Measurements from ENCODE around the gene CINP.
"Not testable (repeated sequence)": the region's sequence is repeated elsewhere in the genome, so short reads cannot be mapped to it uniquely, and the experiment has no call there.

Gene CINP

GRCh38 chr14:102352213-102352612 is 10.5 kb downstream of the CINP start:
- no peak for DNase-seq

GRCh38 chr14:102351593-102351992 is 11.1 kb downstream of the CINP start:
- not testable (repeated sequence) for DNase-seq

GRCh38 chr14:102351023-102351422 is 11.7 kb downstream of the CINP start:
- no peak for DNase-seq

GRCh38 chr14:102348376-102348775 is 14.3 kb downstream of the CINP start:
- DNase-seq, result no peak

GRCh38 chr14:102346645-102347044 is 16.0 kb downstream of the CINP start:
- DNase-seq, result no peak

- DNase-seq, result no peak
Measured at GRCh38 chr14:102345232-102345631, 17.5 kb downstream of the CINP start.

- DNase-seq, result no peak
Measured at GRCh38 chr14:102344485-102344884, 18.2 kb downstream of the CINP start.

GRCh38 chr14:102344084-102344483 is 18.6 kb downstream of the CINP start:
- DNase-seq, result no peak

- DNase-seq, result no peak
Measured at GRCh38 chr14:102342238-102342637, 20.5 kb downstream of the CINP start.

GRCh38 chr14:102341566-102341965 is 21.1 kb downstream of the CINP start:
- no peak for DNase-seq

GRCh38 chr14:102338724-102339123 is 24.0 kb downstream of the CINP start:
- no peak for DNase-seq

- DNase-seq, result no peak
Measured at GRCh38 chr14:102335163-102335562, 27.5 kb downstream of the CINP start.

GRCh38 chr14:102333795-102334705 is 28.6 kb downstream of the CINP start:
- no peak for DNase-seq

GRCh38 chr14:102333390-102333789 is 29.3 kb downstream of the CINP start:
- DNase-seq, result no peak

GRCh38 chr14:102330806-102331205 is 31.9 kb downstream of the CINP start:
- DNase-seq, result no peak

GRCh38 chr14:102329381-102329780 is 33.3 kb downstream of the CINP start:
- not testable (repeated sequence) for DNase-seq

- DNase-seq, result no peak
Measured at GRCh38 chr14:102326583-102326982, 36.1 kb downstream of the CINP start.

GRCh38 chr14:102325791-102326345 is 36.8 kb downstream of the CINP start:
- DNase-seq, result no peak

- DNase-seq, result peak; percentile 77
Measured at GRCh38 chr14:102323102-102323501, 39.6 kb downstream of the CINP start.

- DNase-seq, result no peak
Measured at GRCh38 chr14:102321456-102322422, 41.0 kb downstream of the CINP start.

- DNase-seq, result no peak
Measured at GRCh38 chr14:102320671-102321455, 41.8 kb downstream of the CINP start.

- no peak for DNase-seq
Measured at GRCh38 chr14:102320033-102320660, 42.5 kb downstream of the CINP start.
